ENCODE measurements around the gene LCMT1. TPM values are rescaled to one million over a fixed set of nuclear protein-coding genes. Genes with fewer than 3 reads are reported as not detected.
A peak's percentile ranks its signal among the peaks of the same experiment; 100 is the strongest.

The LCMT1 gene
- total and polyA plus RNA-seq, 9 of the 15 experiments (the other 6 are each of a cell fraction or from before 2014, with no cell fraction given) = 20.0 to 42.8 (median 32.3) TPM

GRCh38 chr16:25066747-25067631, 44.6 kb upstream of the LCMT1 start (continued):
- TF ChIP-seq DEAF1 (CRISPR knock-in tag; IDR thresholded peaks at IDR 0.05) (no peak), DPF2 (IDR thresholded peaks at IDR 0.05) (0 out of 2 replicates have a peak, but pooled peaks have one; percentile 10), ZNF551 (CRISPR knock-in tag; IDR thresholded peaks at IDR 0.05) (no peak), CTCFL (IDR thresholded peaks at IDR 0.05; ENCODE audit: borderline replicate concordance, insufficient read depth, low read depth, low read length, poor library complexity, severe bottlenecking) (peak; percentile 37), U2AF2 (optimal IDR thresholded peaks at IDR 0.05; ENCODE audit: low read depth, low read length) (no peak), ZNF12 (CRISPR knock-in tag; IDR thresholded peaks at IDR 0.05) (peak; percentile 66; the same call in 1 of the 2 replicates), ZNF239 (CRISPR knock-in tag; IDR thresholded peaks at IDR 0.05) (no peak), MAFF (IDR thresholded peaks at IDR 0.05; ENCODE audit: low read length) (no peak), ZEB2 (IDR thresholded peaks at IDR 0.05) (0 out of 2 replicates have a peak, but pooled peaks have one; percentile 11), AFF1 (IDR thresholded peaks at IDR 0.05; ENCODE audit: low read depth in 1 of 2, partially characterized antibody in 2 of 2) (no peak), ZBED1 (IDR thresholded peaks at IDR 0.05) (no peak), SIN3A (IDR thresholded peaks at IDR 0.05; ENCODE audit: borderline replicate concordance in 2 of 2, control insufficient read depth in 1 of 2, low read depth in 2 of 2, low read length in 2 of 2) (peak in 1 of 2 experiments; percentile 57; a peak in 1 of 4 replicates), PML (IDR thresholded peaks at IDR 0.05; ENCODE audit: low read length) (peak; percentile 54; the same call in 1 of the 2 replicates), HOXB6 (CRISPR knock-in tag; IDR thresholded peaks at IDR 0.05; ENCODE audit: borderline replicate concordance) (no peak), ZNF507 (tag; conservative IDR thresholded peaks at IDR 0.05) (no peak), ZNF23 (CRISPR knock-in tag; IDR thresholded peaks at IDR 0.05) (no peak), GATA2 (CRISPR knock-in tag; IDR thresholded peaks at IDR 0.05) (no peak)

Measured in K562 (cell line).